ENCODE measurements around the gene ANAPC15.

DNA sequence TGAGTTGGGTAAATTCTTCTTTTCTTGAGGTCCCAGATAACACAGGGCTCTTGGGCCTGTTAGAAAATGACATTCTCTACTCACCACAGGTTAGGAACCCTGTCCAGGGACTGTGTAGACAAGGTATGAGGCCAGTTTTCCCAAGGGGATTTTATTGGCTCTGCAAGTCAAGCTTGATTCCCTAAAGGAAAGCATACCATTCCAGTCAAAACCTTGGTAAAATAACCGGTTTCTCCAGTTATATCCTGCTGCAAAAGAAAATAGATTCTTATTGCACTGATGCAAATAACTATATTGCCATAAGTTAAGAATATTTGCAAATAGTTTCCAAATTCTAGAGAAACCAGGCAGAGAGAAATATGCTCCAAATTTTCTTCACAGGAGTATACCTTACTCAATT is 13.5 kb upstream of the ANAPC15 start:
- TF ChIP-seq, protein P1, sequence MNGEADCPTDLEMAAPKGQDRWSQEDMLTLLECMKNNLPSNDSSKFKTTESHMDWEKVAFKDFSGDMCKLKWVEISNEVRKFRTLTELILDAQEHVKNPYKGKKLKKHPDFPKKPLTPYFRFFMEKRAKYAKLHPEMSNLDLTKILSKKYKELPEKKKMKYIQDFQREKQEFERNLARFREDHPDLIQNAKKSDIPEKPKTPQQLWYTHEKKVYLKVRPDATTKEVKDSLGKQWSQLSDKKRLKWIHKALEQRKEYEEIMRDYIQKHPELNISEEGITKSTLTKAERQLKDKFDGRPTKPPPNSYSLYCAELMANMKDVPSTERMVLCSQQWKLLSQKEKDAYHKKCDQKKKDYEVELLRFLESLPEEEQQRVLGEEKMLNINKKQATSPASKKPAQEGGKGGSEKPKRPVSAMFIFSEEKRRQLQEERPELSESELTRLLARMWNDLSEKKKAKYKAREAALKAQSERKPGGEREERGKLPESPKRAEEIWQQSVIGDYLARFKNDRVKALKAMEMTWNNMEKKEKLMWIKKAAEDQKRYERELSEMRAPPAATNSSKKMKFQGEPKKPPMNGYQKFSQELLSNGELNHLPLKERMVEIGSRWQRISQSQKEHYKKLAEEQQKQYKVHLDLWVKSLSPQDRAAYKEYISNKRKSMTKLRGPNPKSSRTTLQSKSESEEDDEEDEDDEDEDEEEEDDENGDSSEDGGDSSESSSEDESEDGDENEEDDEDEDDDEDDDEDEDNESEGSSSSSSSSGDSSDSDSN (CRISPR knock-in tag; IDR thresholded peaks at IDR 0.05) = no peak
- TF ChIP-seq FOXA3 (CRISPR knock-in tag; IDR thresholded peaks at IDR 0.05) (no peak), GTF2F1 (IDR thresholded peaks at IDR 0.05; ENCODE audit: low read length) (no peak)
- TF ChIP-seq, protein P2, sequence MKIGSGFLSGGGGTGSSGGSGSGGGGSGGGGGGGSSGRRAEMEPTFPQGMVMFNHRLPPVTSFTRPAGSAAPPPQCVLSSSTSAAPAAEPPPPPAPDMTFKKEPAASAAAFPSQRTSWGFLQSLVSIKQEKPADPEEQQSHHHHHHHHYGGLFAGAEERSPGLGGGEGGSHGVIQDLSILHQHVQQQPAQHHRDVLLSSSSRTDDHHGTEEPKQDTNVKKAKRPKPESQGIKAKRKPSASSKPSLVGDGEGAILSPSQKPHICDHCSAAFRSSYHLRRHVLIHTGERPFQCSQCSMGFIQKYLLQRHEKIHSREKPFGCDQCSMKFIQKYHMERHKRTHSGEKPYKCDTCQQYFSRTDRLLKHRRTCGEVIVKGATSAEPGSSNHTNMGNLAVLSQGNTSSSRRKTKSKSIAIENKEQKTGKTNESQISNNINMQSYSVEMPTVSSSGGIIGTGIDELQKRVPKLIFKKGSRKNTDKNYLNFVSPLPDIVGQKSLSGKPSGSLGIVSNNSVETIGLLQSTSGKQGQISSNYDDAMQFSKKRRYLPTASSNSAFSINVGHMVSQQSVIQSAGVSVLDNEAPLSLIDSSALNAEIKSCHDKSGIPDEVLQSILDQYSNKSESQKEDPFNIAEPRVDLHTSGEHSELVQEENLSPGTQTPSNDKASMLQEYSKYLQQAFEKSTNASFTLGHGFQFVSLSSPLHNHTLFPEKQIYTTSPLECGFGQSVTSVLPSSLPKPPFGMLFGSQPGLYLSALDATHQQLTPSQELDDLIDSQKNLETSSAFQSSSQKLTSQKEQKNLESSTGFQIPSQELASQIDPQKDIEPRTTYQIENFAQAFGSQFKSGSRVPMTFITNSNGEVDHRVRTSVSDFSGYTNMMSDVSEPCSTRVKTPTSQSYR (CRISPR knock-in tag; IDR thresholded peaks at IDR 0.05; ENCODE audit: borderline replicate concordance) = no peak
